GM12875 (cell line): ENCODE results near the gene ERLIN1.

Experiments
- H3K4me3 ChIP-seq: one replicate; pipeline ENCODE4 v1.5.1; 2011; ENCODE audit warnings: low read depth, low read length, control low read depth
- CTCF ChIP-seq: IDR thresholded peaks from 2 replicates; pipeline ENCODE4 v1.5.1; 2011; ENCODE audit warnings: low read depth, mild to moderate bottlenecking, control low read depth, inconsistent platforms, low read length, moderate library complexity, borderline replicate concordance; ENCODE audit not compliant: insufficient read depth

The ERLIN1 gene

GRCh38 chr10:100155936-100156335, 29.9 kb downstream of the ERLIN1 start:
- TF ChIP-seq CTCF, result no peak
- H3K4me3 ChIP-seq, result no peak overlapping the region

- H3K4me3 ChIP-seq, result no peak overlapping the region
- no peak for TF ChIP-seq CTCF
Observed at GRCh38 chr10:100154666-100155065, 31.2 kb downstream of the ERLIN1 start.

GRCh38 chr10:100153239-100153825, 32.5 kb downstream of the ERLIN1 start:
- no peak for TF ChIP-seq CTCF
- no peak overlapping the region for H3K4me3 ChIP-seq

- no peak for TF ChIP-seq CTCF
- no peak overlapping the region for H3K4me3 ChIP-seq
Observed at GRCh38 chr10:100151723-100152300, 34.0 kb downstream of the ERLIN1 start.

GRCh38 chr10:100148353-100149211, 37.2 kb downstream of the ERLIN1 start:
- no peak overlapping the region for H3K4me3 ChIP-seq
- no peak for TF ChIP-seq CTCF

GRCh38 chr10:100146875-100147650, 38.8 kb downstream of the ERLIN1 start:
- TF ChIP-seq CTCF, result no peak
- no peak overlapping the region for H3K4me3 ChIP-seq
